GM12878 (cell line): ENCODE data around the gene PCDHB12. TPM values are rescaled to one million over a fixed set of nuclear protein-coding genes. Genes with fewer than 3 reads are reported as not detected.
"Not testable (repeated sequence)": the region's sequence is repeated elsewhere in the genome, so short reads cannot be mapped to it uniquely, and the experiment has no call there.

ENCODE experiments used
- ATAC-seq: fragments of 200-7000 bp; cut with Tn5 transposase; 3 replicates; pipeline ENCODE4 v1.9.1; 2020; ENCODE audit warnings: mild to moderate bottlenecking, moderate library complexity
- BruUV-seq: library from RNA; stranded (reverse); fragments of 400-500 nt; replicated peaks from 2 replicates; lab custom pipeline; 2021; lab: Mats Ljungman, UMichigan
- CTCF ChIA-PET: fragments of 300-600 bp; sonication (Branson Sonifier 250); formaldehyde crosslinking; extraction: SDS; loops from one replicate; lab custom pipeline; 2021; ENCODE audit warnings: inconsistent platforms; lab: Yijun Ruan, JAX
- POLR2A ChIA-PET: fragments of 350-600 bp; formaldehyde crosslinking; extraction: SDS; loops from one replicate; lab custom pipeline; 2021; ENCODE audit warnings: inconsistent platforms; lab: Charles Lee
- RAD21 ChIA-PET: fragments of 300-600 bp; sonication (Branson Sonifier 250); formaldehyde crosslinking; loops from one replicate; lab custom pipeline; 2023; ENCODE audit warnings: antibody characterized with exemption; ENCODE audit not compliant: unreplicated experiment; lab: Charles Lee
- SMC1A ChIA-PET: fragments of 300-600 bp; sonication (Branson Sonifier 250); formaldehyde crosslinking; loops from one replicate; lab custom pipeline; 2023; ENCODE audit not compliant: unreplicated experiment, uncharacterized antibody; lab: Charles Lee
- DNase-seq: peaks from one replicate; pipeline ENCODE4 v3.0.0-alpha.2; 2011; ENCODE audit warnings: low read depth, low spot score
- FAIRE-seq: peaks from 3 replicates; lab custom pipeline; 2011; peaks lifted over from hg19 to GRCh38; lab: Jason Lieb, UNC
- H2AFZ ChIP-seq: 2 replicates; pipeline ENCODE4 v1.6.0; 2011; ENCODE audit warnings: low read depth, low read length, control low read depth; ENCODE audit not compliant: control insufficient read depth
- H3K27ac ChIP-seq: 2 replicates; pipeline ENCODE4 v1.5.1; 2011; ENCODE audit warnings: control low read depth; ENCODE audit not compliant: control insufficient read depth, insufficient read depth
- H3K27me3 ChIP-seq, 2 experiments: replicated peaks in 1 of 2; 2 replicates each; pipeline versions ENCODE4 v1.6.0 to v1.6.1; 2011; ENCODE audit warnings: low read length in 1 of 2; ENCODE audit not compliant: control insufficient read depth in 2 of 2, insufficient read depth in 2 of 2
- H3K36me3 ChIP-seq, 2 experiments: 2 replicates each; pipeline ENCODE4 v1.5.1; 2011; ENCODE audit warnings: low read length in 1 of 2; ENCODE audit not compliant: control insufficient read depth in 2 of 2, insufficient read depth in 2 of 2
- H3K4me1 ChIP-seq: 2 replicates; pipeline ENCODE4 v1.6.1; 2011; ENCODE audit warnings: mild to moderate bottlenecking, low read length, moderate library complexity, mixed read lengths; ENCODE audit not compliant: control insufficient read depth, insufficient read depth
- H3K4me2 ChIP-seq: 2 replicates; pipeline ENCODE4 v1.6.0; 2011; ENCODE audit warnings: control low read depth; ENCODE audit not compliant: control insufficient read depth, insufficient read depth
- H3K4me3 ChIP-seq: fragments of 200-600 bp; sonication (generic); 2 replicates; pipeline ENCODE4 v1.5.1; 2016
- H3K79me2 ChIP-seq: 2 replicates; pipeline ENCODE4 v1.6.0; 2011; ENCODE audit warnings: low read length; ENCODE audit not compliant: control insufficient read depth, insufficient read depth
- H3K9ac ChIP-seq: 2 replicates; pipeline ENCODE4 v1.8.0; 2011; ENCODE audit warnings: low read length, control low read depth, mixed read lengths; ENCODE audit not compliant: control insufficient read depth, insufficient read depth
- H3K9me3 ChIP-seq: replicated peaks from 3 replicates; pipeline ENCODE4 v1.5.1; 2011; ENCODE audit warnings: mild to moderate bottlenecking, low read length; ENCODE audit not compliant: control insufficient read depth, insufficient read depth
- H4K20me1 ChIP-seq: 2 replicates; pipeline ENCODE4 v1.6.0; 2011; ENCODE audit not compliant: control insufficient read depth, insufficient read depth
- CTCF ChIP-seq, 3 experiments: IDR thresholded peaks in 2 of 3; conservative IDR thresholded peaks in 1 of 3; 2 replicates each; pipeline ENCODE4 v1.5.1; 2011; ENCODE audit warnings: low read depth in 3 of 3, low read length in 3 of 3, mild to moderate bottlenecking in 3 of 3, control low read depth in 2 of 3, moderate library complexity in 2 of 3, inconsistent platforms in 1 of 3, mixed read lengths in 1 of 3; ENCODE audit not compliant: control insufficient read depth in 2 of 3, insufficient read depth in 1 of 3; ENCODE audit errors: extremely low read depth in 1 of 3
- MTA3 ChIP-seq: IDR thresholded peaks from 2 replicates; pipeline ENCODE4 v1.6.1; 2012; ENCODE audit warnings: low read length, inconsistent platforms, borderline replicate concordance
- RAD21 ChIP-seq: IDR thresholded peaks from 2 replicates; pipeline ENCODE4 v1.6.1; 2011; ENCODE audit warnings: mild to moderate bottlenecking, low read depth, low read length, moderate library complexity; ENCODE audit not compliant: insufficient read depth
- YBX1 ChIP-seq: fragments of 450-650 bp; IDR thresholded peaks from 2 replicates; pipeline ENCODE4 v1.6.1; 2016; ENCODE audit warnings: antibody characterized with exemption
- WGBS: methylation state at CpG from one replicate; pipeline ENCODE4 v1.1.6; 2016; ENCODE audit warnings: low lambda C conversion rate; ENCODE audit not compliant: insufficient replicate concordance, insufficient coverage; ENCODE audit errors: missing lambda C conversion rate; 5-methylcytosine and 5-hydroxymethylcytosine counted together
- in situ Hi-C: fragments of 300-500 bp; cut with MboI; formaldehyde crosslinking; loops from 9 replicates; pipeline ENCODE4 v1.14.3; 2018; ENCODE audit warnings: mixed read lengths
- intact Hi-C: fragments of 100-400 bp; cut with micrococcal nuclease; formaldehyde crosslinking; loops from one replicate; pipeline ENCODE4 v1.14.2; 2022; ENCODE audit not compliant: unreplicated experiment
- polyA plus RNA-seq, 11 experiments: library from polyadenylated mRNA; depleted of rRNA in 4 of 11; unstranded in 6 of 11; stranded (reverse) in 5 of 11; fragments of >200 nt; fragmentation: Nextera tagmentation in 4 of 11; fragmentation: Illumina TruSeq in 1 of 11; extraction: Ambion mirVana in 4 of 11; extraction: Trizol in 1 of 11; gene quantifications; 1 replicate in 1 of 11; 2 replicates in 10 of 11; pipeline versions ENCODE4 v1.2.1 to v1.2.3, GENCODE V29; 2011 to 2016; ENCODE audit warnings: inconsistent platforms in 2 of 11, missing spikeins in 2 of 11, low read depth in 1 of 11
- total RNA-seq, 4 experiments: library from RNA; depleted of rRNA in 3 of 4; stranded (reverse); fragments of >200 nt in 3 of 4; fragmentation: Illumina TruSeq in 1 of 4; extraction: Trizol in 1 of 4; gene quantifications; 2 replicates each; pipeline versions ENCODE4 v1.2.1 to v1.2.3, GENCODE V29; 2013 to 2021

Gene PCDHB12
- total and polyA plus RNA-seq, 10 of the 15 experiments (the other 5 are each of a cell fraction or from before 2014, with no cell fraction given) = 0.04 to 0.08 (median 0.04) TPM; not detected in 7

- RAD21 ChIA-PET = no interaction called here
- Histone ChIP-seq H2AFZ (no peak within 1 kb of the TSS), H3K4me2 (no peak within 1 kb of the TSS), H3K4me3 (no peak within 1 kb of the TSS), H3K27me3 (no peaks in the 10 kb centered on the region), H4K20me1 (no peaks in the 10 kb centered on the region), H3K36me3 (no peaks in the 10 kb centered on the region), H3K9ac (no peak within 1 kb of the TSS), H3K27ac (no peak within 1 kb of the TSS), H3K4me1 (no peaks in the 10 kb centered on the region), H3K9me3 (no peaks in the 10 kb centered on the region; the same call in 2 of the 3 replicates), H3K79me2 (no peaks in the 10 kb centered on the region)
- intact Hi-C loops = no loop called here
- in situ Hi-C loops = no loop called here
- FAIRE-seq (no peak), DNase-seq (no peak), ATAC-seq (no peak)
- POLR2A ChIA-PET = no interaction called here
- peak in 2 of 3 experiments; percentile 24 to 42; a peak in 3 of 6 replicates for TF ChIP-seq CTCF (IDR thresholded peaks at IDR 0.05 in 2 of 3, conservative IDR thresholded peaks at IDR 0.05 in 1 of 3; ENCODE audit: control insufficient read depth in 2 of 3, extremely low read depth in 1 of 3, insufficient read depth in 1 of 3, low read depth in 3 of 3, low read length in 3 of 3)
- TF ChIP-seq MTA3 = no peak
- TF ChIP-seq RAD21 = peak; percentile 48
- no peak for TF ChIP-seq YBX1
- WGBS = 17% methylated on average over 10 of the region's 10 CpGs
- SMC1A ChIA-PET = interaction anchor here (0.7 kb wide), 1 partner anchor 177 kb away, joined by 3 read pairs; the partner anchor contains the start of gene PCDHGB3
- BruUV-seq = no TSS peak
- CTCF ChIA-PET = interaction anchor here (1.1 to 1.3 kb wide), 2 partner anchors 37 to 365 kb away, joined by 3 to 6 read pairs; no protein-coding TSS in a partner anchor
Measured at GRCh38 chr5:141192110-141192725, 16.3 kb upstream of the PCDHB12 start, which contains the start of gene PCDHB10. Gene PCDHB10, plus strand, starts transcription at chr5:141192353. Its CDS starts 200 bp downstream, at chr5:141192553.

GRCh38 chr5:141194332-141194731 is 14.2 kb upstream of the PCDHB12 start:
- 76% methylated on average over 4 of the region's 37 CpGs for WGBS
- SMC1A ChIA-PET, H3K36me3 ChIP-seq, H3K9me3 ChIP-seq, H3K79me2 ChIP-seq, H3K27me3 ChIP-seq, H3K4me2 ChIP-seq, ATAC-seq, RAD21 ChIA-PET, H3K4me3 ChIP-seq, CTCF ChIA-PET, intact Hi-C loops, H2AFZ ChIP-seq, H3K4me1 ChIP-seq, BruUV-seq, POLR2A ChIA-PET, DNase-seq, H3K9ac ChIP-seq, FAIRE-seq, H4K20me1 ChIP-seq, in situ Hi-C loops, H3K27ac ChIP-seq: not testable (repeated sequence)
